Measurements from ENCODE around the gene ABT1. TPM values are rescaled to one million over a fixed set of nuclear protein-coding genes. Genes with fewer than 3 reads are reported as not detected.
A peak's percentile ranks its signal among the peaks of the same experiment; 100 is the strongest.

Gene ABT1
- total RNA-seq, 2 donors from 2014 or later: 3.0 to 8.8 TPM

GRCh38 chr6:26593278-26594130, 3.2 kb upstream of the ABT1 start:
- peaks cover 0 to 2% of the 10 kb centered on the region in 2 donors for H3K36me3 ChIP-seq (replicated peaks in 1 of 2; ENCODE audit: insufficient read depth in 1 of 2, low read depth in 2 of 2)
- H3K27me3 ChIP-seq: no peaks in the 10 kb centered on the region
- ATAC-seq (no peak), DNase-seq (no peak)
- H3K9me3 ChIP-seq: no peaks in the 10 kb centered on the region
- H3K4me1 ChIP-seq: peaks cover 20% of the 10 kb centered on the region
- H3K27ac ChIP-seq: no peak overlapping the region
- TF ChIP-seq POLR2A (IDR thresholded peaks at IDR 0.05): no peak
- TF ChIP-seq, protein P1, sequence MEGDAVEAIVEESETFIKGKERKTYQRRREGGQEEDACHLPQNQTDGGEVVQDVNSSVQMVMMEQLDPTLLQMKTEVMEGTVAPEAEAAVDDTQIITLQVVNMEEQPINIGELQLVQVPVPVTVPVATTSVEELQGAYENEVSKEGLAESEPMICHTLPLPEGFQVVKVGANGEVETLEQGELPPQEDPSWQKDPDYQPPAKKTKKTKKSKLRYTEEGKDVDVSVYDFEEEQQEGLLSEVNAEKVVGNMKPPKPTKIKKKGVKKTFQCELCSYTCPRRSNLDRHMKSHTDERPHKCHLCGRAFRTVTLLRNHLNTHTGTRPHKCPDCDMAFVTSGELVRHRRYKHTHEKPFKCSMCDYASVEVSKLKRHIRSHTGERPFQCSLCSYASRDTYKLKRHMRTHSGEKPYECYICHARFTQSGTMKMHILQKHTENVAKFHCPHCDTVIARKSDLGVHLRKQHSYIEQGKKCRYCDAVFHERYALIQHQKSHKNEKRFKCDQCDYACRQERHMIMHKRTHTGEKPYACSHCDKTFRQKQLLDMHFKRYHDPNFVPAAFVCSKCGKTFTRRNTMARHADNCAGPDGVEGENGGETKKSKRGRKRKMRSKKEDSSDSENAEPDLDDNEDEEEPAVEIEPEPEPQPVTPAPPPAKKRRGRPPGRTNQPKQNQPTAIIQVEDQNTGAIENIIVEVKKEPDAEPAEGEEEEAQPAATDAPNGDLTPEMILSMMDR (IDR thresholded peaks at IDR 0.05): no peak
- 26 to 35% methylated on average over 20 of the region's 20 CpGs for WGBS, 2 donors
- H3K4me3 ChIP-seq: no peak overlapping the region
- intact Hi-C loops (cut with DNase I): loop anchor here (10.0 kb wide), 1 partner anchor 249 kb away; no protein-coding TSS in a partner anchor

DNA sequence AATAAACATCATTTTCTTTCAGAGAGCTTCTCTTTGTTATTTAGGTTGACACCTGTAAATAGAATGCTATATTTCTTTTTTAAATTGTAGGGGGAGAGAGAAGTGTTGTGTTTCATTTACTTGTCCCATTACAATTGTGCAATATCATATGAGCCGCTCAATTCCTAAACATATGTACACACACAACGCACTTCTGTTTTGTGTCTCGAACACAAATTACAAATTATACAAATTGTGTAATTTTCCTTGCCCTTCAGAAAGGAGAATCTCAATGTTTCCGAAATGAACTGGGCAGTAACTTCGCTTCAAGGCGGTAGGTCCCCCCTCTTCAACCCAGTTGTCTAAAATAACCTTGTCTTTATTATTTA, 2.6 kb upstream of the ABT1 start:
- Histone ChIP-seq H3K27ac (no peak overlapping the region), H3K4me3 (no peak overlapping the region), H3K9me3 (no peaks in the 10 kb centered on the region), H3K4me1 (peaks cover 21% of the 10 kb centered on the region), H3K27me3 (no peaks in the 10 kb centered on the region), H3K36me3 (replicated peaks in 1 of 2; ENCODE audit: insufficient read depth in 1 of 2, low read depth in 2 of 2) (peaks cover 0 to 3% of the 10 kb centered on the region in 2 donors)
- intact Hi-C loops (cut with DNase I): loop anchor here (10.0 kb wide), 1 partner anchor 249 kb away; no protein-coding TSS in a partner anchor
- 26 to 28% methylated on average over 6 of the region's 6 CpGs for WGBS, 2 donors
- TF ChIP-seq POLR2A (IDR thresholded peaks at IDR 0.05): no peak
- TF ChIP-seq, protein P1 (IDR thresholded peaks at IDR 0.05): no peak
- DNase-seq (no peak), ATAC-seq (no peak)

GRCh38 chr6:26594730-26595632, 1.8 kb upstream of the ABT1 start:
- TF ChIP-seq POLR2A (IDR thresholded peaks at IDR 0.05): no peak
- TF ChIP-seq, protein P1 (IDR thresholded peaks at IDR 0.05): no peak
- 20 to 26% methylated on average over 23 of the region's 23 CpGs for WGBS, 2 donors
- Histone ChIP-seq H3K9me3 (no peaks in the 10 kb centered on the region), H3K4me1 (peaks cover 21% of the 10 kb centered on the region), H3K27ac (peak overlapping the region in 1 of 4 donors; percentile 52), H3K27me3 (no peaks in the 10 kb centered on the region), H3K4me3 (no peak overlapping the region), H3K36me3 (replicated peaks in 1 of 2; ENCODE audit: insufficient read depth in 1 of 2, low read depth in 2 of 2) (peaks cover 0 to 3% of the 10 kb centered on the region in 2 donors)
- ATAC-seq (no peak), DNase-seq (no peak)
- intact Hi-C loops (cut with DNase I): loop anchor here (10.0 kb wide), 1 partner anchor 250 kb away; no protein-coding TSS in a partner anchor

DNA sequence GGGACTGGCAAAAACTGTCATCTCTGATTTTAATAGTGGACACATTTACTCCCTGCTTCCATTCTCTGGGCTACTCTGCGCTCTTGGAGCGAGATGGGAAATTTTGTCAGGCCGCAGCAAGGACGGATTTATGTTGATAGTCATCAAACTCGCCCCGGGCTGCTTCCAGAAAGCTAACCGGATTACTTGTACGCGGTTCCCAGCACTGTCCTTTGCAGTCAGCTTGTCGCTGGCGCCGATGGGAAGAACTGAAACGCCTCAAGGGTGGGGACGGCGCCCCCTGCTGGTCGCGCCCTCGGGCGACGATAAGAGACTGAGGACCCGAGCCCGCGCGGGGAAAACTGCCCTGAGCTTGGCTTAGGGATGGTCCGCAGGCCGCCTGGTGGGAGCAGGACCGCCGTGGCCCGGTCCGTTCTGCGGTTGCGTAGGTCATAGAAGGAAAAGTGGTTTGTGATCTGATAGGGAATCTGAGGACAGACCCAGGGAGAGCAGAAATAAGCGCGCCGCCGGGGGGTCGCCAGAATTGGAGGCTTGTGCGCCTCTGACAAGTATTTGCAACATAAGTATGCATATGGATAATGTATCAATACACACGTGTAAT, 984 bp upstream of the ABT1 start:
- Histone ChIP-seq H3K4me1 (peaks cover 21% of the 10 kb centered on the region), H3K9me3 (no peaks in the 10 kb centered on the region), H3K27me3 (no peaks in the 10 kb centered on the region), H3K4me3 (peak overlapping the region in 1 of 2 donors; percentile 25), H3K27ac (peak overlapping the region in 3 of 4 donors; percentile 29 to 89 (median 52)), H3K36me3 (replicated peaks in 1 of 2; ENCODE audit: insufficient read depth in 1 of 2, low read depth in 2 of 2) (peaks cover 0 to 3% of the 10 kb centered on the region in 2 donors)
- DNase-seq (peak; percentile 88 to 95 (median 90)), ATAC-seq (peak; percentile 78)
- intact Hi-C loops (cut with DNase I): loop anchor here (10.0 kb wide), 1 partner anchor 251 kb away; no protein-coding TSS in a partner anchor
- peak in 1 of 3 donors; percentile 5 for TF ChIP-seq POLR2A (IDR thresholded peaks at IDR 0.05)
- TF ChIP-seq, protein P1 (IDR thresholded peaks at IDR 0.05): peak; percentile 81 to 97 (median 92)
- 0 to 2% methylated on average over 17 to 39 of the region's 39 CpGs for WGBS, 2 donors
